ENCODE data around the gene ZNF20. TPM values are rescaled to one million over a fixed set of nuclear protein-coding genes. Genes with fewer than 3 reads are reported as not detected.

ZNF20 gene
- total and polyA plus RNA-seq, 10 donors: 2.0 to 5.5 (median 3.7) TPM

DNA sequence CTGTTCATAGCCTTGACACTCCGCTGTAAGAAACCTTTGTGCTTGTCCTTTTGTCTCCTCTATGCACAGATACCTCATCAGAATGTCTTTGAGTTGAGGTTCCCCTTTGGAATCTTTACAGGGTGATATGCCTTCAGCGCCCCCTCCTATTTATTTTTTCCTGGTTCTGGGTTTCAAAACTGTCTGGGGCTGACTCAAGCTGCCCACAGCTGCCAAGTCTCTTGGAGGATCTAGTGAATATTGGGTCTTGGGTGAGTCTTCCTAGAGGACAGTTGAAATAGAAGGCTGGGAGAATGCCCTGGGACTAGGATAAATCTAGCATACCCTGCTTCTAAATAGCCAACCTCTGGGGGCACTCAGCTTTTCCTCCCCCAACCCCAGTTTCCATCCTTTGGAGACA lies 23.7 kb upstream of the ZNF20 start:
- no peak for DNase-seq
- Histone ChIP-seq H3K9me3 (no peaks in the 10 kb centered on the region), H3K4me3 (peak overlapping the region; percentile 79 to 95 (median 82)), H3K4me1 (peaks cover 34 to 58% (median 48%) of the 10 kb centered on the region in 6 donors), H3K27me3 (replicated peaks in 1 of 7) (no peaks in the 10 kb centered on the region), H3K27ac (peak overlapping the region; percentile 93 to 98 (median 96)), H3K36me3 (peaks cover 0 to 28% (median 3%) of the 10 kb centered on the region in 6 donors)
- 14 to 28% (median 25%) methylated on average over 2 of the region's 2 CpGs for WGBS, 5 donors
- TF ChIP-seq POLR2A (IDR thresholded peaks at IDR 0.05): no peak
- intact Hi-C loops (cut with DNase I; ENCODE audit: low total_unique reads): no loop called here

DNA sequence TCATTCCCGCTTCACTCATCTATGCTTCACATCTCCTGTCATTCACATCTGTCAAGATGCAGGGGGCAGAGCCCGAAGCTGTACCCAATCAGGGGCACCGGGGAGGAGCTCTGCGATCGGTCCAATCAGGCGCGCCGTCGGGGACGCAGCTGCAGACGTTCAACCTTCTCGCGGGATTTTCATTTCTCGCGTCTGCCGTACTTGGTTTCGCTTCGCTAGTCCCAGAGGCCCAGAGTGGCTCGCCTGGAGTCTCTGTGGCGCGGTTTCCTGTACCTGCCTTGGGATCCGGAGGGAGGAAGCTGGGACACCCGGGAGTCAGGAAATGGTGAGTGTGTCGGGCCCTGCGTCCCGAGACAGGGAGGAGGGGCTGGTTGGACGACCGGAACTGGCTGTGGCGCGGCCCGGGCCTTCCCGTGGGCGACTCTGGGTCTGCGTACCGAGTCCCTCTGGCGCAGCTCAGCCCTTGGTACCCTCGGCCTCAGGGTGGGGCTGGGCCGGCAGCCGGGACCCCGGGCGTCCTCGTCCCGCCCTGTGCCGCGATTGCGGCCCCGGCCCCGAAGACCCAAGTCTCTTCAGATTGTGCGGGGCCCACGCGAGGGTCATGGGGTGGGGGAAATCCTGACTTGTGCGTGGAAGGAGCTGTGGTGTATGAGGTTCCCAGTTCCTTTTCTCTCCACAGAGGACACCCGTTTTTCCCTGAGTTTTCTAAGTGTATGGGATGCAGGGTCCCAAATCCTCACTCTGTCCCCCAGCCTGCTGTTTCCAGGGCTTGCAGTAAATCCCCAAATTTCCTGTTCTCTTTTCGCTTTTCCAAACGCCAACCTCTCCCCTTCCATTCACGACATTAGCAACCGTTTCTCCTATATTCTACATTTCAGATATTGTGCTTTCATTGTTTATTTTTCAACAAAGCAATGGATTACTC lies 23.0 kb upstream of the ZNF20 start, which contains the start of gene ZNF136:
TSS of gene ZNF136 (plus strand) at position 215 of the 925 bp plus-strand sequence. CDS start at position 323, 108 bp downstream.
- H3K27me3 ChIP-seq (replicated peaks in 1 of 7): no peaks in the 10 kb centered on the region
- peak; percentile 98 for DNase-seq
- TF ChIP-seq POLR2AphosphoS5 (IDR thresholded peaks at IDR 0.05) (peak; percentile 95 to 96 (median 95)), POLR2A (IDR thresholded peaks at IDR 0.05) (peak in 2 of 3 donors; percentile 37 to 65), CTCF (IDR thresholded peaks at IDR 0.05 in 8 of 11, conservative IDR thresholded peaks at IDR 0.05 in 3 of 11) (peak in 3 of 11 experiments; percentile 16 to 37 (median 18))
- H3K4me3 ChIP-seq: peak within 1 kb of the TSS; percentile 79 to 95 (median 82)
- H3K4me1 ChIP-seq: peaks cover 34 to 58% (median 48%) of the 10 kb centered on the region in 6 donors
- intact Hi-C loops (cut with DNase I; ENCODE audit: low total_unique reads): no loop called here
- no peaks in the 10 kb centered on the region for H3K9me3 ChIP-seq
- H3K36me3 ChIP-seq: peaks cover 0 to 21% (median 0%) of the 10 kb centered on the region in 6 donors
- H3K27ac ChIP-seq: peak within 1 kb of the TSS; percentile 93 to 98 (median 96)
- 0 to 1% (median 0%) methylated on average over 43 to 57 of the region's 57 CpGs for WGBS, 5 donors

DNA sequence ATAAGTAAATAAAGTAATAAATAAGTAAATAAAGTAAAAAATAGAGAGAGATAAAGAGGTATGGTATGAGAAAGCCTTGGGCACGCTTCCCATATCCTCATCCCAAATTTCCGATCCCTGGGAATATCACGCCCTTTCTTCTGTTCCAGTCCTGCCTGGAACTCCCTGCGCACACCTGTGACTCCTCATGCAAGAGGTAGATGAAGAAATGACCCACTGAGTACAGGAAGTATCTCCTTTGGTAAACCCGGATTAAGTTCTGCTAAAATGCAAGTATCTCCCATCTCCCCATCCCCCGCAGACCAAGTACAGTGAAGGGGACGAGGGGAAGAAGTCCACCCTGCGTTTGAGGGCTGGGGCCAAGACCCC lies 22.3 kb upstream of the ZNF20 start:
- intact Hi-C loops (cut with DNase I; ENCODE audit: low total_unique reads): no loop called here
- Histone ChIP-seq H3K4me3 (peak overlapping the region; percentile 79 to 95 (median 82)), H3K27me3 (replicated peaks in 1 of 7) (no peaks in the 10 kb centered on the region), H3K36me3 (peaks cover 0 to 19% (median 0%) of the 10 kb centered on the region in 6 donors), H3K9me3 (no peaks in the 10 kb centered on the region), H3K27ac (peak overlapping the region; percentile 93 to 98 (median 96)), H3K4me1 (peaks cover 34 to 55% (median 48%) of the 10 kb centered on the region in 6 donors)
- DNase-seq: no peak
- TF ChIP-seq CTCF (IDR thresholded peaks at IDR 0.05 in 8 of 11, conservative IDR thresholded peaks at IDR 0.05 in 3 of 11): no peak
- no peak for TF ChIP-seq POLR2AphosphoS5 (IDR thresholded peaks at IDR 0.05)
- TF ChIP-seq POLR2A (IDR thresholded peaks at IDR 0.05): no peak
- WGBS, 5 donors: 13 to 18% (median 15%) methylated on average over 8 of the region's 8 CpGs

DNA sequence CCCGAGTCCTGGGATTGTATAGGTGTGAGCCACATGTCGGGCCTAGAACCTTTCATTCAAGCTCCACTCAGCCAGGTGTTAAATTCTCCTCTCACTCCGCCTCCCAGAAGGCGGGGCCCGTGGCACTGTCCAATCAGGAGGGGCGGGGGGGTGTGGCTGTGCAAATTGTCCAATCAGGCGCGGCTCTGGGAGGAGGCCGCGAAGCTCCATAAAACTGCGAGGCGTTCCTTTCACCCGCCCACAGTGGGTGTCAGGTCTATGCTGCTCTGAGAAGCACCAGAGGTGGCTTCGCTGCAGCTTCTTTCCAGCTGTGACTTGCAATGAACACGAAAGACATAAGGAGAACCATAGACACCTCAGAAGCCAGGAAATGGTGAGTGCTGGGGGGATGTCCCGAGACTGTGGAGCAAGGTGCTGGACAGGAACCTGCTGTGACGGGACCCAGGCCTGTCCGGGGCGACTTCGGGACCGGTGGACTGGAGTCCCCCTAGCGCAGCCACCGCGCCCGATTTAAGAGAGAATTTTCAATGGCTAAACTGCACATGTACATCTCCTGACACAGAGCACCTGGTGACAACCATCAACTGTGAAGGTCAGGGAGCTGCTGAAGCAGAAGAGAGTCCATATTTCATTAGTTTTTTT lies 19.7 kb upstream of the ZNF20 start:
- H3K9me3 ChIP-seq: no peaks in the 10 kb centered on the region
- 93 to 96% (median 94%) methylated on average over 25 of the region's 25 CpGs for WGBS, 5 donors
- H3K36me3 ChIP-seq: peaks cover 0 to 6% (median 0%) of the 10 kb centered on the region in 6 donors
- intact Hi-C loops (cut with DNase I; ENCODE audit: low total_unique reads): no loop called here
- no peak overlapping the region for H3K27ac ChIP-seq
- DNase-seq: no peak
- H3K27me3 ChIP-seq (replicated peaks in 1 of 7): peaks cover 0 to 6% (median 0%) of the 10 kb centered on the region in 7 donors
- H3K4me3 ChIP-seq: no peak overlapping the region
- TF ChIP-seq POLR2A (IDR thresholded peaks at IDR 0.05): no peak
- no peak for TF ChIP-seq POLR2AphosphoS5 (IDR thresholded peaks at IDR 0.05)
- no peak for TF ChIP-seq CTCF (IDR thresholded peaks at IDR 0.05 in 8 of 11, conservative IDR thresholded peaks at IDR 0.05 in 3 of 11)
- H3K4me1 ChIP-seq: peaks cover 18 to 54% (median 43%) of the 10 kb centered on the region in 6 donors
